Gastrocnemius medialis (tissue), 4 donors: ENCODE measurements around the gene ARL2BP. TPM values are rescaled to one million over a fixed set of nuclear protein-coding genes. Genes with fewer than 3 reads are reported as not detected.

ENCODE experiments used
- ATAC-seq, 2 donors: fragments of 150-250 bp; one replicate each; pipeline ENCODE4 v1.9.1; 2016
- DNase-seq, 2 donors: peaks; one replicate each; pipeline ENCODE4 v3.0.0-alpha.2; 2019
- H3K27ac ChIP-seq, 4 donors: fragments of 200-600 bp; sonication (generic); 1 replicate in 1 of 4; 2 replicates in 3 of 4; pipeline ENCODE4 v1.5.1; 2016 to 2018; ENCODE audit warnings: mild to moderate bottlenecking in 2 of 4, moderate library complexity in 1 of 4
- H3K27me3 ChIP-seq, 3 donors: fragments of 200-600 bp; sonication (generic) in 2 of 3; 1 replicate in 1 of 3; 2 replicates in 2 of 3; pipeline versions ENCODE4 v1.5.1 to v1.6.0; 2016 to 2019; ENCODE audit warnings: mild to moderate bottlenecking in 1 of 3, moderate library complexity in 1 of 3
- H3K36me3 ChIP-seq, 2 donors: fragments of 200-600 bp; sonication (generic) in 1 of 2; one replicate each; pipeline ENCODE4 v1.5.1; 2017 to 2018
- H3K4me1 ChIP-seq, 2 donors: fragments of 200-600 bp; sonication (generic) in 1 of 2; one replicate each; pipeline ENCODE4 v1.5.1; 2016 to 2017; ENCODE audit warnings: mild to moderate bottlenecking in 2 of 2
- H3K4me3 ChIP-seq, 4 donors: fragments of 200-600 bp; sonication (generic) in 3 of 4; 1 replicate in 1 of 4; 2 replicates in 3 of 4; pipeline ENCODE4 v1.5.1; 2016 to 2019; ENCODE audit warnings: mild to moderate bottlenecking in 2 of 4
- H3K9me3 ChIP-seq, 3 donors: fragments of 200-600 bp; sonication (generic) in 2 of 3; 1 replicate in 1 of 3; 2 replicates in 2 of 3; pipeline ENCODE4 v1.5.1; 2016 to 2019
- POLR2A ChIP-seq, 2 donors: fragments of 450-650 bp; IDR thresholded peaks; one replicate each; pipeline ENCODE4 v1.6.1; 2017; ENCODE audit warnings: antibody characterized with exemption in 2 of 2, mild to moderate bottlenecking in 2 of 2, moderate library complexity in 2 of 2
- in situ Hi-C, 4 donors: fragments of 200-750 bp; cut with MboI; loops; one replicate each; pipeline versions ENCODE4 v1.15.0 to v1.8.0; 2017; ENCODE audit warnings: low sequenced_read_pairs in 4 of 4
- intact Hi-C: fragments of 100-400 bp; cut with DNase I; formaldehyde crosslinking; loops from one replicate; pipeline ENCODE4 v1.15.1; 2023; ENCODE audit warnings: low total_unique reads
- total RNA-seq, 4 donors: library from RNA; depleted of rRNA; stranded (reverse); fragments of >200 nt; gene quantifications; one replicate each; pipeline versions ENCODE4 v1.1.0 to v1.2.3, GENCODE V29; 2016
- TF ChIP-seq, protein P1 (sequence below), 5 experiments: fragments of 450-650 bp in 3 of 5; fragments of 200-600 bp in 2 of 5; sonication (generic) in 2 of 5; IDR thresholded peaks in 4 of 5; conservative IDR thresholded peaks in 1 of 5; 1 replicate in 4 of 5; 2 replicates in 1 of 5; pipeline ENCODE4 v1.5.1; 2016 to 2019; ENCODE audit warnings: antibody characterized with exemption in 5 of 5, mild to moderate bottlenecking in 3 of 5, moderate library complexity in 3 of 5

Gene ARL2BP
- total RNA-seq, 4 donors from 2014 or later, result 25.5 to 52.6 (median 44.5) TPM

DNA sequence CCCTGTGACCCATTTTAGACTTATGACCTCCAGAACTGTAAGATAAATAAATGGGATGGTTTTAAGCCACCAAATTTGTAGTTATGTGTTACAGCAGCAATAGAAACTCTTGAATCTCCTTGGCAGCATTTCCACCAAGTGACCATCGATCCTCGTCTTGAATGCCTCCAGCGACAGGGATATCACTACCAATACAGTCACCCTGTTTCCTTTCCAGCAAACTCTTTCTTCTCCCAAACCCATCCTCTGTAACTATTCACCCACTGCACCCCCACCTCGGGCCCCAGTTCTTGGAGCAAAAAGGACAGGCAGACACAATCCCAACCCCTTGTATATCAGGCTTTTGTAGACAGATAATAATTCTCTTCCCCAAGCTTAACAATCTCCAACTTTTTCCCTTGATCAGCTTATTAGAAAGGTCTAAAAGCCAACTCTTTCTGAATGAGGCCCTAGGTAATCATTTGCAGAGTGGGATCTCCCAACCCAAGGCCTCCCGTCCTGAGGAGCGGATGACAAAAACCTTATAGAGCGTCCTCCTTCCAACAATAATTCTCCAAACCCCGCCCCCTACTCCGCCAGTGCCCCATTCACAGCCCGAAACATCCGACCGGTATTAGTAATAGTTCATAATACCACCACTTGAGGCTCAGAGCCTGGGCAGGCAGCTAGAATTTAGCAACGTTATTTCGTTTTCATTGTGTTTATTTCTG is 54.1 kb downstream of the ARL2BP start:
- Histone ChIP-seq H3K27me3 (no peaks in the 10 kb centered on the region), H3K36me3 (no peaks in the 10 kb centered on the region), H3K4me3 (peak overlapping the region; percentile 46 to 65 (median 56)), H3K9me3 (no peaks in the 10 kb centered on the region), H3K4me1 (peaks cover 9 to 19% of the 10 kb centered on the region in 2 donors), H3K27ac (peak overlapping the region; percentile 86 to 98 (median 88))
- in situ Hi-C loops, result no loop called here
- intact Hi-C loops, result loop anchor here (1.0 to 5.0 kb wide), 2 partner anchors 216 to 312 kb away; partner anchors contain the start of gene NLRC5
- TF ChIP-seq POLR2A (IDR thresholded peaks at IDR 0.05), result no peak
- TF ChIP-seq, protein P1, sequence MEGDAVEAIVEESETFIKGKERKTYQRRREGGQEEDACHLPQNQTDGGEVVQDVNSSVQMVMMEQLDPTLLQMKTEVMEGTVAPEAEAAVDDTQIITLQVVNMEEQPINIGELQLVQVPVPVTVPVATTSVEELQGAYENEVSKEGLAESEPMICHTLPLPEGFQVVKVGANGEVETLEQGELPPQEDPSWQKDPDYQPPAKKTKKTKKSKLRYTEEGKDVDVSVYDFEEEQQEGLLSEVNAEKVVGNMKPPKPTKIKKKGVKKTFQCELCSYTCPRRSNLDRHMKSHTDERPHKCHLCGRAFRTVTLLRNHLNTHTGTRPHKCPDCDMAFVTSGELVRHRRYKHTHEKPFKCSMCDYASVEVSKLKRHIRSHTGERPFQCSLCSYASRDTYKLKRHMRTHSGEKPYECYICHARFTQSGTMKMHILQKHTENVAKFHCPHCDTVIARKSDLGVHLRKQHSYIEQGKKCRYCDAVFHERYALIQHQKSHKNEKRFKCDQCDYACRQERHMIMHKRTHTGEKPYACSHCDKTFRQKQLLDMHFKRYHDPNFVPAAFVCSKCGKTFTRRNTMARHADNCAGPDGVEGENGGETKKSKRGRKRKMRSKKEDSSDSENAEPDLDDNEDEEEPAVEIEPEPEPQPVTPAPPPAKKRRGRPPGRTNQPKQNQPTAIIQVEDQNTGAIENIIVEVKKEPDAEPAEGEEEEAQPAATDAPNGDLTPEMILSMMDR (IDR thresholded peaks at IDR 0.05 in 4 of 5, conservative IDR thresholded peaks at IDR 0.05 in 1 of 5), result no peak
- no peak for DNase-seq
- peak; percentile 13 to 15 for ATAC-seq

DNA sequence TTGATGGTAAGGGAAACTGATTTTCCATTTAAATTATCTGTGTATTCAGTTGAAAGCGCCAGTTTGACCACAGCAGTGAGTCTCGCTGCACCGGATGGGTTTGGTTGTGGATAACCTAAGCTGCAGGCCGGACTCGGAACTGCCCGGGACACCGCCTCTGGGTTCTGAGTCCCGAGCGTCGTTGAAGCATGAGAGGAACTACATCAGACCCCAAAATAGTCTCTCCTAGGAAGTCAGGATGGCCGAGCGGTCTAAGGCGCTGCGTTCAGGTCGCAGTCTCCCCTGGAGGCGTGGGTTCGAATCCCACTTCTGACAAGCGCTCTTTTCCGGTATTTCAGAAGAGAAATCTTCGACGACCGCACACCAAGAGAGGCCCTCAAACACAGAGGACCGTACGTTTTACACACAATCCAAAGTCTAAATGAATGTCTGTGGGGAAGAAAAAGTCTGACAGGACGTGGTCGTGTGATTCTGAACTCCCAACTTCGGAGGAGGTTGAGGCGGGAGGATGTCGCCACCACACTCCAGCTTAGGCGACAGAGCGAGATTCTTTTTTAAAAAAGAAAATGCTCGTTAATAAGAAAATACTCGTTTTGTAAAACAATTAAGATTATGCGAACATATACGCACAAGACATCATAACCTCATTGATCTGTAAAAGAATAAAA is 54.8 kb downstream of the ARL2BP start:
- Histone ChIP-seq H3K27ac (peak overlapping the region; percentile 86 to 98 (median 88)), H3K4me3 (peak overlapping the region; percentile 46 to 65 (median 56)), H3K4me1 (peaks cover 15 to 22% of the 10 kb centered on the region in 2 donors), H3K27me3 (no peaks in the 10 kb centered on the region), H3K36me3 (no peaks in the 10 kb centered on the region), H3K9me3 (no peaks in the 10 kb centered on the region)
- in situ Hi-C loops (loop anchor here (5.0 to 10.0 kb wide), 4 partner anchors 117 to 222 kb away; no protein-coding TSS in a partner anchor), intact Hi-C loops (loop anchor here (1.0 to 5.0 kb wide), 8 partner anchors 55 to 313 kb away; partner anchors contain the start of genes ARL2BP, CCDC102A, CIAPIN1 and COQ9)
- DNase-seq, result peak; percentile 79 to 86
- peak; percentile 83 to 84 for ATAC-seq
- peak; percentile 35 to 43 for TF ChIP-seq POLR2A (IDR thresholded peaks at IDR 0.05)
- TF ChIP-seq, protein P1 (IDR thresholded peaks at IDR 0.05 in 4 of 5, conservative IDR thresholded peaks at IDR 0.05 in 1 of 5), result peak; percentile 44 to 61 (median 51)

DNA sequence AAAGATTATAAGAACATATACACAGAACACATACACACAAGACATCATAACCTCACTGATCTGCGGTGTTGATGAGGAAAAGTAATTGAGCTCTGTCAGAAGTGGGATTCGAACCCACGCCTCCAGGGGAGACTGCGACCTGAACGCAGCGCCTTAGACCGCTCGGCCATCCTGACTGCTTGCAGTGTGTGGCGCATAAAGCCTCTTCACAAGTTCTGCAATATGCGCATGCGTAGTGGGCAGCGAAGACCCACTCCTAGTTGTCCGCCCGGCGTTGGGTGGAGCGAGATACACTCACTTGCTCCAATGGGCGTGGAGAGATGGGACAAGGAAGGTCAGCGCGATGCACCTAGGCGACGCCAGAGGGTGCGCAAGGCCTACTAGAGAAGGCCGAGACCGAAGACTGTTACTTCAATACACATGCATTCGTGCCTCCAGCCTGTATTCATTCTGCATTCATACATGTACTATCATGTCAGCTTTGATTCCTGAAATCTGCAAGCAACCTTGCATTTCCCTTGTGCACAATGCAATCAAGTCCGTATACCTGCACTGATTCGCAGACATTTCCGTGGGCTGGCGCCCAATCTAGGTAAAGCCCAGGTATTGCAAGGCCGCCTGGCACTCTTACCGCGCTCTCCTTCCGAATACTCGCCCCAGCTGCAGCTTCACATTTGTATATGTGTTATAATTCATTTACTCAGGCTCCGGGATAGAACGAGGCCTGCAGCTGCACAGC is 55.5 kb downstream of the ARL2BP start:
- ATAC-seq (peak; percentile 92 to 93), DNase-seq (peak; percentile 99)
- Histone ChIP-seq H3K27me3 (no peaks in the 10 kb centered on the region), H3K36me3 (no peaks in the 10 kb centered on the region), H3K9me3 (no peaks in the 10 kb centered on the region), H3K27ac (peak overlapping the region; percentile 86 to 98 (median 88)), H3K4me1 (peaks cover 21 to 28% of the 10 kb centered on the region in 2 donors), H3K4me3 (peak overlapping the region; percentile 46 to 65 (median 56))
- TF ChIP-seq, protein P1 (IDR thresholded peaks at IDR 0.05 in 4 of 5, conservative IDR thresholded peaks at IDR 0.05 in 1 of 5), result peak; percentile 90 to 99 (median 94)
- no peak for TF ChIP-seq POLR2A (IDR thresholded peaks at IDR 0.05)
- intact Hi-C loops (loop anchor here (1.0 to 5.0 kb wide), 6 partner anchors 55 to 237 kb away; partner anchors contain the start of genes ARL2BP, CCDC102A, CIAPIN1 and COQ9), in situ Hi-C loops (loop anchor here (5.0 to 10.0 kb wide), 4 partner anchors 117 to 222 kb away; no protein-coding TSS in a partner anchor)

DNA sequence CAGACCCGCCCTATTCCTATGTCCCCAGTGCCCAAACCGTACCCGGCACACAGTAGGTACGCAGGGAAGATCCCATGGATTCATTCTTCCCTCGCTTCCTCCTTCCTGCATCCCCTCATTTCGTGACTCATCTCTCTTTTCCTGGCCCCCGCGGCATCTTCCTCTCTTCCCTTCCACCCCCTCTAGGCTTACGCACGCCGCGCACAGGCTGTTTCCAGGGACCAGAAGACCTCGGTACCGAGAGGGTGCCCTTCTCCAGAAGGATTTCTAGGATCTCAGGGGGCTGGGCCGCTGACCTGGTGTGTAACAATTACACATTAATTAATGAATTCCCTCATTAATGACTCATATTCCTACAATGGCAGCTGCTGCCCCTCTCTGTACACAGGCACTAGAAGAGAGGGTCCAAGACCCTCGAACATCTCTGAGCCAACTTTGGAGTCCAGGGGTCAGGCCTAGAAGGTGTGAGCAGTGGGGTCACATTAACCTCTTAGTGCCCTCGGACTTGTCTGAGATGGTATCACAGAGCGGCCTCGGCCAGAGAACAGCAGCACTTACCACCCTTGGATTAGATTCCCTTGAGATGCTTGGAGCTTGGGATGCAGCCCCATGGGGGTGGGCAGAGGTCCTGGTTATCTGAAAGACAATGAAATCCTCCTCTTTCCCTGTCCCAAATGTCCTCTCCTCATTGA is 56.2 kb downstream of the ARL2BP start:
- no peak for ATAC-seq
- Histone ChIP-seq H3K27me3 (no peaks in the 10 kb centered on the region), H3K27ac (peak overlapping the region in 3 of 4 donors; percentile 23 to 58 (median 56)), H3K9me3 (no peaks in the 10 kb centered on the region), H3K36me3 (no peaks in the 10 kb centered on the region), H3K4me3 (peak overlapping the region in 3 of 4 donors; percentile 21 to 36 (median 35)), H3K4me1 (peaks cover 23 to 30% of the 10 kb centered on the region in 2 donors)
- no peak for DNase-seq
- TF ChIP-seq, protein P1 (IDR thresholded peaks at IDR 0.05 in 4 of 5, conservative IDR thresholded peaks at IDR 0.05 in 1 of 5), result no peak
- TF ChIP-seq POLR2A (IDR thresholded peaks at IDR 0.05), result no peak
- intact Hi-C loops, result loop anchor here (5.0 kb wide), 2 partner anchors 71 to 236 kb away; partner anchors contain the start of genes CCDC102A and CX3CL1
- in situ Hi-C loops, result loop anchor here (5.0 to 10.0 kb wide), 4 partner anchors 116 to 221 kb away; no protein-coding TSS in a partner anchor
